Dermis microvascular lymphatic vessel endothelial cell (primary cell): ENCODE results near the gene SPRY4. TPM values are rescaled to one million over a fixed set of nuclear protein-coding genes. Genes with fewer than 3 reads are reported as not detected.
A peak's percentile ranks its signal among the peaks of the same experiment; 100 is the strongest.
"Not testable (repeated sequence)": the region's sequence is repeated elsewhere in the genome, so short reads cannot be mapped to it uniquely, and the experiment has no call there.

Experiments
- DNase-seq, 2 donors: peaks; one replicate each; pipeline versions ENCODE4 v3.0.0 to v3.0.0-alpha.2; 2010; ENCODE audit warnings: low read depth in 2 of 2
- total RNA-seq: library from RNA; depleted of rRNA; stranded (reverse); fragments of >200 nt; gene quantifications from 2 replicates; pipeline ENCODE4 v1.2.1, GENCODE V29; 2014

Gene SPRY4
- total RNA-seq, 1 donor from 2014 or later: 4.5 TPM

DNA sequence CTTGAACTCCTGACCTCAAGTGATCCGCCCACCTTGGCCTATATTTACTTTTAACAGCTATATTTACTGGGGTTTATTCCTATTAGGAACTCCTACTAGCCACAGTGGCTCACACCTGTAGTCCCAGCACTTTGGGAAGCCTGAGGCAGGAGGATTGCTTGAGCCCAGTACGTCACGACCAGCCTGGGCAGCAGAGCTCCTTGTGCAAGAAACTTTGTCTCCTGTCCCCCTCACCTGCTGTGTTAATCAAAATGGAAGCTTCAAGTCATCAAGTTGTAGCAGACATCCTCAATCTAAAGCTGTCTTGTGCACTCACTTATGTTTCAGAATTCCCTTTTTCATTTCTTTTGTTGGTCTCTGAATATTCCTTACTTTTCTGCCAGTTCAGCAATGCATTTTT lies 15.0 kb upstream of the SPRY4 start:
- DNase-seq: no peak

DNA sequence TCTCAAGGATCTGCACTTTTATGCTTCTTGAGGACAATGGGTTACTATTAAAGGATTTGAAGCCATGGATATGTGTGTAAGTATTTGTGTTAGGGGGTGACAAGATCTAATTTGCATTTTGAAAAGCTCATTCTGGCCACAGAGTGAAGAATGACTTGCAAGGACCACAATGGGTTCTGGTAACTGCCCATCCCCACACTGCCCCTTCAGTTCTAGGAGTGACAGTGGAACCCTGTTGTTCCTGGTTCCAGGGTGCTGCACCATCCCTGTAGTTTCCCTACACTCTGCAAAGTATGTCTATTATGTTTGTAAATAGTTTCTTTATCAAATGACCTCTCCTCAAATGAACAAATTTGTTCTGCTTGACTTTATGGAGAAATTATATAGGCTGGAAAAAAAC lies 9.7 kb upstream of the SPRY4 start:
- no peak for DNase-seq

DNA sequence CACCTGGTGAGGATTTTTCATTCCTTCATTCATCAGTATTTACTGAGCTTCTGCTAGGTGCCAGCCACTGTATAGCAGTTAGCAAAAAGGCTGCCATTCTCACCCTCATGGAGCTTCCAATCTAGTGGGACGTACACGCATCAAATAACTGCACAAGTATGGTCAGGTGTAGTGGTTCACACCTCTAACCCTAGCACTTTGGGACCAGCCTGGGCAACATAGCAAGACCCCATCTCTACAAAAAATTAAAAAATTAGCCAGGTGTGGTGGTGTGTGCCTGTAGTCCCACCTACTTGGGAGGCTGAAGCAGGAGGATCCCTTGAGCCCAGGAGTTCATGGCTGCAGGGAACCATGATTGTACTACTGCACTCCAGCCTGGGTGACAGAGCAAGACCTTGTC lies 8.9 kb upstream of the SPRY4 start:
- DNase-seq: not testable (repeated sequence)

DNA sequence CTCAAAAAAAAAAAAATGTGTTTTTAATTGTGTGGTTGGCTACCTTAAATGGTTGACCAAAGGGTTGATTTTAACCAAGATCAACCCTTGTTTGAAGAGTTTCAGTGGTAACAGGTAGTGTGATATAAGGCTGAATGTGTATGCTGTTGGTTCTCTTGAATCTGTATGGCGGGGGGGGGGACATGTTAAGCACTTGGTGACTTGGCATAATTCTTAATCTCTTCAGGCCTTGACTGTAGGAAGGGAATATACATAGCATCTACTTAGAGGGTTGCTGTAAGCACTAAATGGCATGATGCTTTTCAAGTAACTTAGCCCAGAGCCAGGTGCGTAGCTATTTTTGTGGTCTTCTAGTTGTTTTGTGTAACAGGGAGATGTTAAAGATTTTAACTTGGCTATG lies 5.6 kb upstream of the SPRY4 start:
- no peak for DNase-seq

DNA sequence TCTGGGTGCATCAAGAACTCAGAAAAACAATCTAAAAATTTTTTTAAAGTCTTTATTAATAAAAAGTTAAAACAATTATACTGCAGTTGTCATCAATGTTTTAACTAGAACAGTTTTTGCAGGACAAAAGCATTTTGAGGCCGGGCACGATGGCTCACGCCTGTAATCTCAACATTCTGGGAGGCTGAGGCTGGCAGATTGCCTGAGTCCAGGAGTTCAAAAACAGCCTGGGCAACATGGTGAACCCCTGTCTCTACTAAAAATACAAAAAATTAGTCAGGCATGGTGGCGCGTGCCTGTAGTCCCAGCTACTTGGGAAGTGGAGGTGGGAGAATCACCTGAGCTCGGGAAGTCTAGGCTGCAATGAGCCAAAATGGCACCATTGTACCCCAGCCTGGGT lies 5.2 kb upstream of the SPRY4 start:
- no peak for DNase-seq

DNA sequence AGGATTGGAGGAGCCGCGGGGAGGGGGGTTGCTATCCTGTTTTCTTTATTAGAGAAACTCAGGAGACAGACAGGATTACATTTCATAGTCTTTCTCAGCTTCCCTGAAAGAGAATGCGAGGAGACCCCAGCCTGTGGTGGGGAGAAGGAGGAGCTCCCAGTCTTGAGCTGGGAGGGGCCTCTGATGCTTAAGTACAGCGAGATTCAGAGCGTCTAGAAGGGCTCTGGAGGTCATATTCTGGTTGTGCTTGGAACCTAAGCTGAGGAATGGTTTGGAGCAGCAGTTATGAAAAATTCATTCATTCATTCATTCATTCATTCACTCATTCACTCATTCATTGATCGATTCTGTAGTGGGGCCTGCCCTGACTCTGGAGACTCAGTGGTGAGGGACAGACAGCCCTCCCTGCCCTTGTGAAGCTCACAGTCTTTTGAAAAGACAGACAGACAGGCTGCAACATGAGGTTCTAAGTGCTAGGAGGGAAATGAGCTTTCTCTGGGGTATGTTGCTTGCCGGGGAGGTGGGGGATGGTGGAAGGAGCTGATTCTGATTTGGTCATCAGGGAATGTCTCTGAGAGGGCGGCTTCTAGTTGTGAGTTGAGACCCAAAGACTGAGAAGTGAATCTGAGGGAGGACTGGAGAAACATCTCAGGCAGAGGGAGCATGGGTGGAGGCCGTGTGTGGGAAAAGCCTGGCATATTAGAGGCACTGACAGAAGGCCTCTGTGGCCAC lies 2.5 kb upstream of the SPRY4 start:
- no peak for DNase-seq

DNA sequence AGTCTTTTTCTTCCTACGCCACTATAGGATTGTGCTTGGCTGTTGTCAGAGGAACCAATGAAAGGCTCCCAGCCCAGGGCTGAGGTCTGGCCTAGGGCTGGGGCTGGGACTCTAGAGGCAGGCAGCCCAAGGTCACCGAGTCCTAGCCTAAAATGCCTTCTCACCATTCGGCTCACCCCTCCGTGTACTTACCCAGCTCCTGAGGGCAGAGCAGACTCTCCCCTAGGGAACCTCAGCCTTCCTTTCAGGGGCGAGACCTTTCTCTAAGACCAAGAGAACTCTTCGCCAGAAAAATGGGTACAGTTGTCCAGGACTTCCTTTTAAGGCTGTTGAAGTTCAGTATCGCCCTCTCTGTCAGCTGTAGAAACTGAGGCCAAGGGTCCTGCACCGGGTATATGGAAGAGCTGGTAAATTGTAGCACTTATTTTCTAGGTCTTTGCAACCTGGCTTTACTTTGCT lies 1.7 kb upstream of the SPRY4 start:
- DNase-seq: no peak

DNA sequence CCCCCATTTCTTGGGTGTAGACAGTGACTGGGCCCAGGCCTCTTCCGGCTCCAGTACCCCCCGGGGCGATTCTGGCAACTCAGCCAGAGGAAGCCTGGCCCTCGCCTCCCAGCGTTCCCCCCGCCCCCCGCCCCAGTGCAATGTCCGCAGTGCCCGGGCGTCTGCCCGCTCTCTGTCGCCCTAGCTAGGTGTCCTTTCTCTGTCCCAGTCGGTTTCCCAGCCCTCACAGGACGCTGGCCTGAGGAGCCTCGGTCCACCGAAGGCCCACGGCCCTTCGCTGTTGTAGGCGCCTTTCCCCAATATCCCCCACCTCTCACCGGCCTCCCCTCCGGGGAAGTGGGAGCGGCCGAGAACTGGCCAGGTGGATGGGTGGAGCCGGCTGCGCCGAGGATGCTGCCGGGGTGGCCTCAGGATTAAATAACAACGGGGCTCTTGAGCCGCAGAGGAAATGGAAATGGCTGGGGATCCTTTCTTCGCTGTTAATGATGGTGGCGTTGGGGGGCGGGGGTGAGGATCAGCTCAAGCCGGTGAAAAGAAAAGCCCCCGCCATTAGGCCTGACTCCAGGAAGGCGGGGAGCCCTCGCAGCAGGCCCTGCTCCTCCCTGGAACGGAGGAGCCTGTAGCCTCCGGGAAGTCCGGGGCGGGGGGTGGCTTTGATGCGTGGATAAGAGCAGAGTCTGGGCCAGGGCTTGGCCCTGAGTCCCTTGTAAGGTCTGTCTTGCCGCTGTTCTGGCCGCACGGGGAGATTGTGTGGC lies 1.1 kb upstream of the SPRY4 start:
- DNase-seq: no peak

DNA sequence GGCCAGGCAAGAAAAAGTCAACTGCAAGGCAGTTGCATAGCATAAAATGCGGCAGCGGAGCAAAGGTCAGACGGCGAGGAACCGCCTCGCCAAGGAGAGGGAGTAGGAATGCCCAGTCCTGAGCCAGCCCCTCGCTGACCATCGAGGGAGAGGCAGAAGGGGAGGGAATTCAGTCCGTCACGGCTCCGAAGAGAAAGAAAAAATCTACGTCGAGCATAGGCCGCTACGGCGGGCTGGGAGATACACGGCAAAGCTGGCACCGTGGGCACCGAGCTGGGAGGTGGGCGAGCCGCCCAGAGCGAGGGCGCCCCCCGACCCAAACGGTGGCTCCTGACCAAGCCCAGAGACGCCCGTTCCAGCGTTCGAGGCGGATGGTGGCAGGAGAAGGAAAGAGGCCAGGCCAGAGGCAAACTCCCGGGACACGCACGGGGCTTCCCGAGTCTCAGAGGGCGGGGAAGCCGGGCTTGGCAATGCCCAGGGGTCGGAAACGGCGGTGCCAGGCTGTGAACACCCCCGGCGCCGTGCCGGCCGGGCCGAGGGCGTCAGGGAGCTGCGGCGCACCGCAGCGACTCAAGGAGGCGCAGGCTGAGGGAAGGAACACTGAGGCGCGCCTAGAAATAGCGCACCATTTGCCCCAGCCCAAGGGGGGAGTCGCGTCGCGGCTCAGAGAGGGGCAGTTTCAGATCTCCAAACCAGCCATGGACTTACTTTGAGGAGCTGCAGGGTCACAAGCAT lies 518 bp downstream of the SPRY4 start:
- DNase-seq: peak in 1 of 2 donors; percentile 62

DNA sequence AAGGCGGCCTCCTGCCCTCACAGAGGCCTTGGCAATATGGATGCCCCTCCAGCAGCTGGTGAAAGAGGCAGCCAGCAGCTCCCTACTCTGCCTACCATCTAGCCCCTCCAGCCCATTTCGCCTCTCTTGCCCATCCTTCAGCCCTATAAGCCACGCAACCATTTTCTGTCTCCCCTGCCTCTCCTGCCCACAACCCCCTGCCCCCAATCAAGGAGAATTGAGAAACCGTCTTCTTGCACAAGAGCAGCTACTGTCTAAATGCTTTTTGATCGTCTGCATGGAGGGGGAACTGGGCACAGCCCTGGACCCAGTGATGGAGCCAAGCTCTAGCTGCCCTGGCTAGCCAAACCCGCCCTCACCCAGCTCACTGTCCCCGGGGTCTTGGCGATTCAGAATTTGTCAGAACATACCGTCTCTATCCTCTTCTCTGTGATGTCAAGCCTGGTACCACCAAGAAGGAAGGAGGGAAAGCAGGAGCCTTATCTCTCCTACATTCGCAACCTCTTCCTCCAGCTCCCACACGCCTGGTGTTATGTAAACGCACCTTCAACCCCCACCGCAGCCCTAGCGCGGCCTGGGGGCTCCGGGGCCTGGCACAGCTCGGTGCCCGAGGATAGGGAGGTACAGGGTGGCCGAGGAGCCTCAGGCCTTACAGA lies 1.2 kb downstream of the SPRY4 start:
- DNase-seq: no peak

DNA sequence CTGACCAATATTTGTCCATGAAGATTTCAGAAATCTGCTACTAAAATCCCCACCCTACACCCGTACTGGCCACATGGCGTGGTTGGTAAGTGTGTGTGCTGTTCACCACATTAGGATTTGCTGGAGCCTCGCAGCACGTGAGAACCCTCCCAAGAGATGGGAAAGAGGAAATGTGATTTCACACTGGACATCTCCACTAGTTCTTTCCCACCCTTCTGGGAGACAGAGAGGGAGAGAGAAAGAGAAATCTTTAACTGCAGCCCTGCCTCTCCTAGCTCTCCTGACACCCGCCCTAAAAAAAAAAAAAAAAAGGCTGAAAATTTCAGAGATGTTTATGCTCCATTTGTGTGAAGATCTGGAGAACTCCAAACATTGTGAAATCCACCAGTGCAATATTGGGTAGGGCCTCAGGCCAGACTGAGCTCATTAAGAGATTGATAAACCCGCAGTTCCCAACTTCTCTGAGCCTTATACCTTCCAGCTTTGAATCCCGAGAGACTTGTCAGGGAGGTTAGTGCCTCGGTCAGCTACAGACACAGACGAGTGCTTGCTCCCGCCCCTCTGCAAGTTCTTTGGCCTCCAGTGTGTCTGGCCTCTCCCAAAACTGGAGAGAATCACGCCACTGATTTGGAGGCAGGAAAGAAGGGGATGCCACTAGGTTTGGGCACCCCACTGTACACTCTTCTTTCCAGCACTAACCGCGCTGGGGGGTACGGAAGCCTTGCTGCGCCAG lies 1.9 kb downstream of the SPRY4 start:
- peak in 1 of 2 donors; percentile 34 for DNase-seq

DNA sequence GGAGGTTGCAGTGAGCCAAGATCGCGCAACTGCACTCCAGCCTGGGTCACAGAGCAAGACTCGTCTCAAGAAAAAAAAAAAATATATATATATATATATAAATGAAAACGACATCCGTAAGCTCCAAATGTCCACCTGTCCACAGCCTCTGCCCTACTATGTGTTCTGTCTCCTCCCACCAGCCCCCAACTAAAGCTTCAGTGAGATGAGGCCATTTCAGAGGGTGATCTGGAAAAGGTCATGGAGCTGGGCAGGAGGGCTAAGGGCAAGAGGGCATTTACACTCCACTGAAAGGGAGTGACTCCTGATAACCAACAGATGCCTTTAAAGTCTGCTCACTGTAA lies 2.4 kb downstream of the SPRY4 start:
- no peak for DNase-seq

DNA sequence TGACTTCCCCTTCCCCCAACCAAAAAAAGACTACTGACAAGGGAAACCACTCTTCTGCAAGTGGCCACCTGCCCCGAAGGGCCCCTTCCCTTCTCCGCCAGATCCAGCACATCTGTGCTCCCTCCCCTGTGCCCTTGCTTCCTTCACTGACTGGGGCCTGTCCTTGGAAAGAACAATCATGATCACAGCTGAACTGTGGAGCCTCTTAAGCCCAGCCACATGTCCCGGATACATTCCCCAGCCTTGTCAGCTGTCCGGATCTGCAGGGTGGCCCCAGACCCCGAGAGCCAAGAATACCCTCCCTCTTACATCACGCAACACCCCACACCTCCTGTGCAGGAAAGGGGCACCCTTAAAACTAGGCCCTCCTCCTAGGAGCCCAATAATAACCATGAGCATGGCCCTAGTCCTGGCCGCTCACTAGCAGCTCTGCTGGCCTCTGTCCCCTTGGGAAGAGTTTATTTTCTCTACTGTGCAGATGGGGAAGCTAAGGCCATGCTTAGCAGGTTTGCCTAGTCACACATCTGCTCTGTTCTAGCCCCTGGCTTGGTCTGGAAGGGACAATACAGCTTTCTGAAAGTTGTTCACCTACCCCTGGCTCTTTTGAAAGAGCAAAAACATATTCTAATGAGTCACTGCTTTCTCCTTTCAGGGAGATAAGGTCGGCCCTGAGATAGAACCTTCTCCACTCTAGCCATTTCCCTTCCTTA lies 3.8 kb downstream of the SPRY4 start:
- no peak for DNase-seq

DNA sequence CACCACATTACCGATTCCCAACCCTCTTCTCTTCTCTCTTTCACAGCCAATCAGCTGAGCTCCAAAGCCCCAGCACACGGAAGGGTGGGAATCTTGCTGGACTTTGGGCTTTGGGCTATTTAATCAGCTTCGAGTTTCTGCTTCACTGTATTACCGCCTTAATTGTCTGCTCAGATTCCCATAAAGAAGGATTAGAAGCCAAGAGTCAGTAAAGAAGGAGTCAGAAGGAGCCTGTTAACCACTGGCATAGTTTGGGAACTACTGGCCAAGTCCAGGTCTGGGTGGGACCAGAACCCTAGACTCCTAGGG lies 4.4 kb downstream of the SPRY4 start:
- DNase-seq: no peak

DNA sequence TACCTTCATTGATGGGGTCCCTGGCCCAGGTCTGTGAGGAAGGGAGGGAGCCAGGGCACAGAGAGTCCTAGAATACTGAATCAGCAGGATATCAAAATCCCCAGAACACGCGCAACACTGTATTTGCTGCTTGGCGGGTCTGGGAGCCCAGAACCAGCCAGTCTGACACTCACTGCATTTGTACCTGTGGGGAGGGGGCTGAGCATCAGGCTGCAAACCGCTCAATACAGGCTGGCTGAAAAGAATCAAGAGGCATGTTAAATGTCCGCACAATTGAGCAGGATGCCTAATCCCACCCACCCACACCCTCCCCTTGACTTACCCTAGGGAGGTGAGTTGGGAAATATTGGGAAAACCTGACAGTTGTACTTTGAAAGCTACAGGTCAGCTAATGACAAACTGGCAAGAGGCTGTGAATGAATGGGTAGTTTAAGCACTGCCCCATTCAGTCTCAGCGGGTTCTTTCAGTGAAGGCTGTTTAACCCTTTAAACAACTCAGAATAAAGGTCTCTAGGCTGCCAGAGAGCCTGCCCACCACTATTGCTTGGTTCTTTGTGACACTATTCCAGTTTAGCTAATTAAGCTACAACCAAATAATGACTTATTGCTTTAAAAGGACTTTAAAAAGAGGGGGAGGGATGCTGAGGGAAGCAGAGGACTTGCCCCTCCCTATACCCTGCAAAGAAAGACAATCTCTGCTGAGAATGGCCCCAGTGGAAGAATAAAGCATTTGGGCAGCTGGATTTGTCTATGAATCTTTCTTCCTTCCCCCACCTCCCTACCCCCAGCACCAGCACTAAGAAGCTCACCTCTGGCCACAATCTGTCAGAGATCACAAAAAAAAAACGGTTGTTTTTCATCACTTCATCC lies 5.0 kb downstream of the SPRY4 start:
- DNase-seq: no peak

DNA sequence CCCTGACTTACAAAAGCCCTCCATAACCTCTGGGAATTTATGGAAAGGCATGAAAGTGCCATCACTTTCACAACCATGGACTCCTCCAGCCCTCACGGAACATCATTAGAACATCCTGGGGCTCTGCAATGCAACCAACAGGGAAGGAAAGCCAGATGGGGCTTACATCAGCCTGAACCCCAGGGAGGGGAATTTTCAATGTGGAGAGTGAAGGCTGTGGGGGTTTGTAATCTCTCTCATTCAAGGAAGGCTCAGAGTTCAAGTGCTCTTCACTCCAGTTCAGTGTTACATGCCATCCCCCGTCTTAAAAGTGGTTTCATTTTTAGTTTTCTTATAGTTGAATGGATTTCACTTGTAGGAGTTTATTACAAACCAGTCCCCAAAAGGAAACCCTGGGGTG lies 5.7 kb downstream of the SPRY4 start:
- DNase-seq: no peak

DNA sequence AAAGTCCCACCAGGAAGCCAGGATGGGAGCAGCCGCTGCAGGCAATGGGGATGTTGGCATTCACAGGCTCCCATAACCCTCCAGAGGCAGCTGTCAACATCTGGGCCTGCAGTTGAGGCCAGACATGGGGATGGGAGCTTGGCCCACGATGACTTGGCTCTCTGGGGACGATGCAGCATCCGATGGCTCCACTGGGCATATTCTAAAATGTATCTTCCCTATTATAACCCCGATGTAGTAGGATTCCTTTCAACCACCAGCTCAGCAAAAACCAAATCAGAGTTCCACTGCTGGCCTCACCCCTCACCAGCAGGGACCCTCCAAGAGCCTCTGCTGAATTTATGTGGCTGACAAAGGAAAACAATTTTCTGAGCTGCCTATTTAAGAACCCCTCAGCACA lies 7.1 kb downstream of the SPRY4 start:
- no peak for DNase-seq

DNA sequence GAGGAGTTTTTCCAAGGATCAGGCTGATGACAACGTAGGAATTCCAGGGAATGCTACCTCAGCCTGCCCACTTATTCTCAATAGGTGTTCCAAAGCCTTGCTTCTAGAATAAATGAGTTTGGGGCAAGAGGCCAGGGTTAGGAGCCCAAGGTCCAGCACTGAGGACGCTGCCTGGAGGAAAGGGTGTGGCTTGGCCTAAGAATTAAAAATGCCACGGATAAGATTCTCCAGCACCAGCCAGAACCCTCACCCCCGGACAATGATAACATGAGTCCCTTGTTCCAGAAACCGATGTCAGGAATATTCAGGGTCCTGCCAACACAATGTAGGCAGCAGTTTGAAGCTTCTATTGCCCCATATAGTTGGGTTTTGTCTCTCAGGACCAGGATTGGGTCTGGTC lies 7.6 kb downstream of the SPRY4 start:
- no peak for DNase-seq

DNA sequence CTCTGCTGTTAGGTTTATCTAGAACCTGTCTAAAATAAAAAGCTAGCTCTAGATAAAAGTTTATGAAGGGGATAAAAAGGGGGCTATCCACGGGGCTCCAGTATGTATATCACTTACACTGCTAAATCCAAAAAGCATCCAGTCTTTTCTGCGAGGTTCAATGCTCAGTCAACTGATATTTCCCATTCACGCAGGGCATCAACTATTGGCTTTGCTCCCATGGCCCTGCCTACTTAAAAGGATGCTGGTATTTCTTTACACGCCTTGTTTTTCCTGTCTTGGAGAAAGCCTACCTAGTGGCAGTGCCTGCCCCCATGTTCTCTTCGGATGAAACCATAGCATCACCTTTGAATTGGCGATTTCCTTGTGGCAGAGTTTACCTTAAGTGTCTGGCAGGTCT lies 8.1 kb downstream of the SPRY4 start:
- no peak for DNase-seq

DNA sequence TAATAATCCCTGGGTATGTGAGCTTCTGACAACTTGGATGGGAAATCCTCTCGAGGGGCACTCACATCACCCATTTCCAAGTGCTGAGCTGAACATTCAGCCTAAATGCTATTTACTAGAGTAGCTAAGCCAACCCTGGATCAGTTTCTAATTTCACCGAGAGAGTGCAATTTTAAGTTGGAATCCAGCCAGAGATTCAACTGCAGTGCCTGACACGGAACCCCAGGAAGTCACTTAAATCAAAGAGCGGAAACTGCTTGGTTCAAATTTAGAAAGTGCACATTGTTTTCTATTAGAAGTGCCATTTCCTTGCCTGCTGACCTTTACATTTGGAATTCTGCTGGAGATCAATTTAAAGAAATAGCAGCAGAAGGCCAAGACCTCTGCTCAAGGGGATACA lies 8.8 kb downstream of the SPRY4 start:
- peak; percentile 84 to 89 for DNase-seq
